Peyer's patch (tissue), 4 donors: ENCODE results near the gene CSNK1G1. TPM values are rescaled to one million over a fixed set of nuclear protein-coding genes. Genes with fewer than 3 reads are reported as not detected.

ENCODE experiments used
- DNase-seq, 3 donors: peaks; one replicate each; pipeline ENCODE4 v3.0.0-alpha.2; 2017 to 2019
- H3K27ac ChIP-seq, 4 donors: fragments of 200-600 bp; sonication (generic); one replicate each; pipeline ENCODE4 v1.5.1; 2016 to 2019
- H3K27me3 ChIP-seq, 2 donors: fragments of 200-600 bp; sonication (generic); one replicate each; pipeline ENCODE4 v1.5.1; 2019
- H3K36me3 ChIP-seq, 3 donors: fragments of 200-600 bp; sonication (generic); one replicate each; pipeline ENCODE4 v1.5.1; 2016 to 2019
- H3K4me1 ChIP-seq, 4 donors: fragments of 200-600 bp; sonication (generic); one replicate each; pipeline ENCODE4 v1.5.1; 2016 to 2019
- H3K4me3 ChIP-seq, 4 donors: fragments of 200-600 bp; sonication (generic); 1 replicate in 3 of 4; 2 replicates in 1 of 4; pipeline ENCODE4 v1.5.1; 2016 to 2019; ENCODE audit warnings: mild to moderate bottlenecking in 1 of 4
- H3K9me3 ChIP-seq, 4 donors: fragments of 200-600 bp; sonication (generic); one replicate each; pipeline ENCODE4 v1.5.1; 2016 to 2019; ENCODE audit warnings: mild to moderate bottlenecking in 1 of 4
- POLR2A ChIP-seq, 2 donors: fragments of 450-650 bp; IDR thresholded peaks; one replicate each; pipeline ENCODE4 v1.5.1; 2017; ENCODE audit warnings: antibody characterized with exemption in 2 of 2, mild to moderate bottlenecking in 2 of 2, moderate library complexity in 2 of 2
- total RNA-seq, 4 donors: library from RNA; depleted of rRNA; stranded (reverse); fragments of >200 nt; gene quantifications; one replicate each; pipeline ENCODE4 v1.1.0, GENCODE V29; 2016
- TF ChIP-seq, protein P1 (sequence below), 6 experiments: fragments of 450-650 bp in 4 of 6; fragments of 200-600 bp in 2 of 6; sonication (generic) in 1 of 6; IDR thresholded peaks; one replicate each; pipeline ENCODE4 v1.5.1; 2017 to 2019; ENCODE audit warnings: antibody characterized with exemption in 6 of 6, mild to moderate bottlenecking in 3 of 6, moderate library complexity in 1 of 6

The CSNK1G1 gene
- total RNA-seq, 4 donors from 2014 or later, result 12.3 to 36.5 (median 24.2) TPM

DNA sequence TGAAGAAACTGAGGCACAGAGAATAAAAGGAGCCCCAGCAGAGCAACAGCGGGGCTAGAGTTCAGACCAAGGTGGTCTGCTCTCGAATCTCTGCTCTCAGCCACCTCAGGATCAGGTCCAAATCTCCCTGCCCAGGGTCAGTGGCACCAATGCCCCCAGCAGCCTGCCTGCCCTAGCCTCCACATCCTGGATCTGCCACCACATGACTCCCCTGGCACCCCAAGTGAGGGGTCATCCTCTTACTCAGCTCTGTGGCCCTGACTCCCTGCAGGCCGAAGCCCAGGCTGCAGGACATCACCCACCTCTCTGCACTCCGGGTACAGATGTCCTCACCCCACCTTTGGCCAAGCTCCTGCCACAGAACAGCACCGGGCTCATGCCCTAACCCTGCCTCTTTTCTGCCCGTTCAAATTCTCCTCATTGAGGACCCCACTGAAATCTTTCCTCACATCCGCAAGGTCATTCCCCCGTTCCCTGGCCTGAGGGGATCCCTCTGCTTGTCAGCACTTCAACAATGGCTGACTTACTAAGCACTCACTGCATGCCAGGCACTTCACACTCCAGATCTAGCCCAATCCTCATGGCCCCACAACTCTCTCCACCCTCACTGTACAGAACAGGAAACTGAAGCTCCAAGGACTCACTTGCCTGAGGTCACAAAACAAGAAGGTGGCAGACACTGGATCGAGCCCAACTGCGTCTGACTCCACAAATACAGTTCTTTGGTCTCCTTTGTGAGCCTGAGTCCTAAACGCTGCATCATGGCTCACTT is 197.4 kb downstream of the CSNK1G1 start:
- H3K27me3 ChIP-seq, result no peaks in the 10 kb centered on the region
- H3K36me3 ChIP-seq, result peaks cover 0 to 77% (median 7%) of the 10 kb centered on the region in 3 donors
- H3K9me3 ChIP-seq, result no peaks in the 10 kb centered on the region
- H3K4me3 ChIP-seq, result no peak overlapping the region
- H3K27ac ChIP-seq, result no peak overlapping the region
- no peak for TF ChIP-seq POLR2A (IDR thresholded peaks at IDR 0.05)
- TF ChIP-seq, protein P1, sequence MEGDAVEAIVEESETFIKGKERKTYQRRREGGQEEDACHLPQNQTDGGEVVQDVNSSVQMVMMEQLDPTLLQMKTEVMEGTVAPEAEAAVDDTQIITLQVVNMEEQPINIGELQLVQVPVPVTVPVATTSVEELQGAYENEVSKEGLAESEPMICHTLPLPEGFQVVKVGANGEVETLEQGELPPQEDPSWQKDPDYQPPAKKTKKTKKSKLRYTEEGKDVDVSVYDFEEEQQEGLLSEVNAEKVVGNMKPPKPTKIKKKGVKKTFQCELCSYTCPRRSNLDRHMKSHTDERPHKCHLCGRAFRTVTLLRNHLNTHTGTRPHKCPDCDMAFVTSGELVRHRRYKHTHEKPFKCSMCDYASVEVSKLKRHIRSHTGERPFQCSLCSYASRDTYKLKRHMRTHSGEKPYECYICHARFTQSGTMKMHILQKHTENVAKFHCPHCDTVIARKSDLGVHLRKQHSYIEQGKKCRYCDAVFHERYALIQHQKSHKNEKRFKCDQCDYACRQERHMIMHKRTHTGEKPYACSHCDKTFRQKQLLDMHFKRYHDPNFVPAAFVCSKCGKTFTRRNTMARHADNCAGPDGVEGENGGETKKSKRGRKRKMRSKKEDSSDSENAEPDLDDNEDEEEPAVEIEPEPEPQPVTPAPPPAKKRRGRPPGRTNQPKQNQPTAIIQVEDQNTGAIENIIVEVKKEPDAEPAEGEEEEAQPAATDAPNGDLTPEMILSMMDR (IDR thresholded peaks at IDR 0.05), result no peak
- peaks cover 0 to 28% (median 17%) of the 10 kb centered on the region in 4 donors for H3K4me1 ChIP-seq
- no peak for DNase-seq

DNA sequence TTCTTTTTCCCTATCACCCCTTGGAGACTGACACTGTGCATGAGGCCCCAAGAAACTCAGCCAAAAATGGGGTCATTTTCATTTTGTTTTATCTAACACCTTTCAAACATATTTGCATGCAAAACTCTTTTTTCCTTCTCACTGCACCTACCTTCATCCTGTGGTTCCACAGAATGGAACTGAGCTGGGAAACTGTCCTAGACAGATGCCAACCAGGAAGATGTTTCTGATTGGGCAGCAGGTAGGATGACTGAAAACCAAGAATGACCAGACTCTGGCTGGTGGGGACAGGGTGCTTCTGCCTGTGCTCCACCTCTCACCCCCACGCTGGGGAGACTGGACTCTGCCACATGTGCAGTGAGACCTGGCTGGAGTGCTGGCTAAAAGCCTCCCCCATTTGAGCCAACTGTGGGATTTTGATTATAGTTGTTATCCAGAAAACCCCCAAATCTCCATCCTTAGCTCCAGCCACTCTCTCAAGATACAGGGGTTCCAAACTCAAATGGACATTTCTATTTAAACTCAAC is 198.3 kb downstream of the CSNK1G1 start:
- Histone ChIP-seq H3K9me3 (no peaks in the 10 kb centered on the region), H3K27me3 (peaks cover 0 to 4% of the 10 kb centered on the region in 2 donors), H3K27ac (no peak overlapping the region), H3K4me1 (peaks cover 0 to 36% (median 20%) of the 10 kb centered on the region in 4 donors), H3K4me3 (no peak overlapping the region), H3K36me3 (peaks cover 0 to 77% (median 7%) of the 10 kb centered on the region in 3 donors)
- no peak for DNase-seq
- TF ChIP-seq, protein P1 (IDR thresholded peaks at IDR 0.05), result no peak

DNA sequence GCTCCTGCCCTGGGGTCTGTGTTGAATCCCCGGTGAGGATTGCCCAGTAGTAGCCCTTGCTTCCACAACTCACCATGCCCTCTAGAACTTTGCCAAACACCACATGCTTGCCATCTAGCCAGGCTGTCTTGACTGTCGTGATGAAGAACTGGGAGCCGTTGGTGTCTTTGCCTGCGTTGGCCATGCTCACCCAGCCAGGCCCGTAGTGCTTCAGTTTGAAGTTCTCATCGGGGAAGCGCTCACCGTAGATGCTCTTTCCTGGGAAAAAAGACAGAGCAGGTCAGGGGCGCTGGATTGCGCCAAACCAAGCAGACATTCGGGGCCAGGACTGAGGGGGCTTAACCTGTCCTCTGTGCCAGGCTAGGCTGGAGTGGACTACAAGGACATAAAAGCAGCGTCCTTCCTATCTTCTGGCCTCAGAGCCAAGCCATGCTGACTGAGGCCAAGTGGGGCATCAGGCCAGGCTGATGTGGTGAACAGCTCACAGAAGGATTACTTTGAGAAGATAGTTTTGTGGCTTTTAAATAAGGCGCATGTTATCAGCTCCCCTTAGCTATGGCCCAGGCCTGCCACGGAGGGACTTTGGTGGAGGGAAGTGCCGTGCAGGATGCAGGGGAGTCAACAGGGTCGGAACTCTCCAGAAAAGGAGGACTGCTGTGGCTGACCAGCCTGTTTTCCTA is 199.2 kb downstream of the CSNK1G1 start:
- Histone ChIP-seq H3K4me3 (no peak overlapping the region), H3K27me3 (peaks cover 0 to 13% of the 10 kb centered on the region in 2 donors), H3K9me3 (no peaks in the 10 kb centered on the region), H3K27ac (no peak overlapping the region), H3K4me1 (peaks cover 5 to 40% (median 25%) of the 10 kb centered on the region in 4 donors), H3K36me3 (peaks cover 0 to 77% (median 7%) of the 10 kb centered on the region in 3 donors)
- TF ChIP-seq, protein P1 (IDR thresholded peaks at IDR 0.05), result no peak
- TF ChIP-seq POLR2A (IDR thresholded peaks at IDR 0.05), result no peak
- DNase-seq, result no peak

DNA sequence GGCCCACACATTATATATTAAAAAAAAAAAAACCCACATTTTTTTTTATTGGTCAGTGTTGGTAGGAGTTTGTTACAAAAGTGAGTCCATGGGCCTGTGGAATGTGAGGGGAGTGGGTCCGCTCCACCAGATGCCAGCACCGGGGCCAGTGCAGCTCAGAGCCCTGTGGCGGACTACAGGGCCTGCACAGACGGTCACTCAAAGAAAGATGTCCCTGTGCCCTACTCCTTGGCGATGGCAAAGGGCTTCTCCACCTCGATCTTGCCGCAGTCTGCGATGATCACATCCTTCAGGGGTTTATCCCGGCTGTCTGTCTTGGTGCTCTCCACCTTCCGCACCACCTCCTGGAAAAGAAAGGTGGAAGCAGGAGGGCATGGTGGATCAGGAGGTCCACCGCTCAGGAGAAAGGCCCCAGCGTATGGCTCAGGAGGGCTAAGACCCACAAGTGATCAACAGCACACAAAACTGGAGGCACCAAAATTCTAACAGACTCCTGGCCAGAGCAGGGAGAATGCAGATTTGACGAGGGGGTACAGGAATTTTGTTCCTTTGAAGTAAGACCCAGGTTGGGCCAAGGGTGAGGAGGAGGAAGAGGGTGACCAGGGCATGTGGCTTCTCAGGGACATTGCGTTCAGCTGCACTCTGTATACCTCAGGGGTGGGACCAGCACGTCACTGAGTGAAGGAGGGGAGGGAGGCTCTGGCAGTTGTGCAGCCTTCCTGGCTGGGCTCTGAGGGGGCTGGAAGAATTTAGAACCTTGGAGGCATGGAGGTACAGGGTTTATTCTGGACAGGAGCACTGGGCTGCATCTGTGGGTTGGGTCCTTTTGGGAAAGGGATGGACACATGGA is 199.9 kb downstream of the CSNK1G1 start:
- Histone ChIP-seq H3K27ac (no peak overlapping the region), H3K9me3 (no peaks in the 10 kb centered on the region), H3K27me3 (peaks cover 0 to 16% of the 10 kb centered on the region in 2 donors), H3K36me3 (peaks cover 0 to 71% (median 7%) of the 10 kb centered on the region in 3 donors), H3K4me3 (no peak overlapping the region), H3K4me1 (peaks cover 5 to 40% (median 22%) of the 10 kb centered on the region in 4 donors)
- TF ChIP-seq, protein P1 (IDR thresholded peaks at IDR 0.05), result no peak
- no peak for TF ChIP-seq POLR2A (IDR thresholded peaks at IDR 0.05)
- no peak for DNase-seq
